RWPE1 (cell line): ENCODE results near the gene ERGIC2.

Experiments
- CTCF ChIA-PET: fragments of 350-600 bp; sonication (Branson Sonifier 250); formaldehyde crosslinking; extraction: SDS; loops from one replicate; lab custom pipeline; 2021; lab: Yijun Ruan, JAX
- POLR2A ChIA-PET: fragments of 400-600 bp; formaldehyde crosslinking; extraction: SDS; loops from one replicate; lab custom pipeline; 2020; ENCODE audit warnings: antibody characterized with exemption; ENCODE audit not compliant: low non-redundant PET; lab: Yijun Ruan, JAX
- DNase-seq: peaks from one replicate; pipeline ENCODE4 v3.0.0; 2012; ENCODE audit warnings: low spot score
- H3K27ac ChIP-seq: fragments of 450-650 bp; 2 replicates; pipeline ENCODE4 v1.5.1; 2017
- CTCF ChIP-seq: fragments of 450-650 bp; conservative IDR thresholded peaks from 2 replicates; pipeline ENCODE4 v1.5.1; 2017; ENCODE audit warnings: low read depth, mild to moderate bottlenecking

Gene ERGIC2

GRCh38 chr12:29380536-29381523 is at the start of gene ERGIC2:
ERGIC2 (minus strand) TSS chr12:29381172; CDS start chr12:29371633, 9,539 bp downstream.
- peak within 1 kb of the TSS; percentile 85 for H3K27ac ChIP-seq
- peak; percentile 93 for DNase-seq
- TF ChIP-seq CTCF = no peak
- ChIA-PET CTCF (interaction anchor here (0.6 to 0.7 kb wide), 2 partner anchors 428 to 1311 kb away, joined by 3 read pairs; no protein-coding TSS in a partner anchor), POLR2A (no interaction called here)

- CTCF ChIA-PET = no interaction called here
- TF ChIP-seq CTCF = no peak
These were observed 49.7 kb upstream of the ERGIC2 start for GRCh38 chr12:29430716-29431044.

GRCh38 chr12:29429999-29430715 is 49.2 kb upstream of the ERGIC2 start:
- DNase-seq = peak; percentile 25
- no peak for TF ChIP-seq CTCF
- CTCF ChIA-PET = no interaction called here
- POLR2A ChIA-PET = no interaction called here
- H3K27ac ChIP-seq = peak overlapping the region; percentile 64

More at GRCh38 chr12:29430716-29431044, 49.7 kb upstream of the ERGIC2 start:
- peak overlapping the region; percentile 64 for H3K27ac ChIP-seq
- no peak for DNase-seq
- POLR2A ChIA-PET = no interaction called here

- CTCF ChIA-PET = interaction anchor here (0.6 kb wide), 1 partner anchor 912 kb away, joined by 3 read pairs; no protein-coding TSS in a partner anchor
- DNase-seq = peak; percentile 69
- POLR2A ChIA-PET = no interaction called here
- no peak overlapping the region for H3K27ac ChIP-seq
- no peak for TF ChIP-seq CTCF
These were observed 47.7 kb upstream of the ERGIC2 start for GRCh38 chr12:29428633-29429032.

- CTCF ChIA-PET = interaction anchor here (0.6 kb wide), 1 partner anchor 913 kb away, joined by 3 read pairs; no protein-coding TSS in a partner anchor
- no peak for TF ChIP-seq CTCF
- POLR2A ChIA-PET = no interaction called here
- DNase-seq = no peak
- H3K27ac ChIP-seq = no peak overlapping the region
These were observed 47.0 kb upstream of the ERGIC2 start for GRCh38 chr12:29427964-29428363.

- no peak for DNase-seq
- TF ChIP-seq CTCF = no peak
- ChIA-PET CTCF (no interaction called here), POLR2A (no interaction called here)
- H3K27ac ChIP-seq = no peak overlapping the region
These were observed 45.5 kb upstream of the ERGIC2 start for GRCh38 chr12:29426498-29426897.
